HUDEP-2 (cell line): ENCODE measurements around the gene RAB35.
A peak's percentile ranks its signal among the peaks of the same experiment; 100 is the strongest.

Experiments
- DNase-seq, 76 experiments: peaks; one replicate each; lab custom pipeline; 2025; ENCODE audit not compliant: unreplicated experiment in 76 of 76; lab: John Stamatoyannopoulos, UW

The RAB35 gene

GRCh38 chr12:120116441-120116791 lies at the start of gene RAB35:
Gene RAB35 (minus strand): TSS chr12:120116753. CDS start chr12:120116650, 103 bp downstream.
- DNase-seq, result peak in 1 of 76 experiments; percentile 41

DNA sequence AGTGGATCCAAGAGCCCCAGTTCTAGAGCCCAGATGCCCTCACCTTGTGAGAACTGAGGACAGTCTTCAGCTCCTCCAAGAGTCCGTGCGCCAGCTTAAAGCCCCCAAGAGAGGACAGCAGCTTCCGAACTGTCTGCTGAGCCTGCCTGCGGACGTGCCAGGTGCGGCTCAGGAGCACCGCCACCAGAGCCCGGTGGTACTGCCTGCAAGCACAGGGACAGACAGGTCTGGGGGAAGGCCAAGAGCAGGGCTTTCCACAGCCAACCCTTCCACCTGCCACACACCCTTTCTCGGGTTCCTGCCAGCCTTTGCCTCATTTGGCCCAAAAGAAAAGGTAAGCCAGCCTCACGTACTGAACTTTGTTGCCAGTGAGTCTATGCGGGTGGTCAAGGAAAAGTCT lies 47.7 kb upstream of the RAB35 start:
- DNase-seq, result no peak

GRCh38 chr12:120162763-120163162 lies 46.2 kb upstream of the RAB35 start:
- no peak for DNase-seq

GRCh38 chr12:120161852-120162251 lies 45.3 kb upstream of the RAB35 start:
- DNase-seq, result no peak

GRCh38 chr12:120159509-120160237 lies 43.1 kb upstream of the RAB35 start:
- no peak for DNase-seq

DNA sequence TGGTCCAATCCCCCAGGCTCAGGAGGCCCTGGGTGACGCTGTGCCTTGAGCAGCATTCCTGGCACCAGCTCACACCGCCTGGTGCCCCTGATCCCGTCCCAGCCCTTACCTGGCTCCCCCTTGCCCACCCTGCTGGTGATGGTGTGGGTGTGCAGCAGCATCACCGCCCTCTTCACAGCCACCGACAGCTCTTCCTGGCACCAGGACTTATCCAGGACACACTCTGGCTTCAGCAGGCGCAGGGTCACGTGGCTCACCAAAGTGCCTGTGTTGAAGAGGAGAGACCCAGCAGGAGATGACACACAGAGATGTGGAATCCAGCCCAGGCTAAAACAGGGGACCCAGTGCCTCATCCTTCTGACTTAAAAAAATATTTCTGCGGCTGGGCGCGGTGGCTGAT lies 41.8 kb upstream of the RAB35 start:
- no peak for DNase-seq

DNA sequence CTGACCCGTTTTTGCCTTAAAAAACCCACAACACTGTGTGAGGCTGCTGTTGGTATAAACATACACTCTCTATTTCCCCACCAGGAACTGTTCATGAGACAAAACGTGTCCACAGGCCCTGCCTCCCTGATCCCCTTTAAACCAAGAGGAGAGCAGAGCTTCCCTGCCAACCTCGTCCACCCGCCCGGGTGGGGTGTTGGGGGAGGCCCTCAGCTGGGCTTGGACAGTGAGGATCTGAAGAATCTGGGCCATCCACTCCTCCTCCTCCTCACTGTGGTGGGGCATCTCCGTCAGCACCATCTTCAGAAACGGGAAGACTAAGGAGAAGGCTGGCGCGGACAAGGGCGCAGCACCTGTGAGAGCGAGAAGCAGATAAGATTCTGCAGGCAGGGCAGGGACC lies 41.1 kb upstream of the RAB35 start:
- no peak for DNase-seq

DNA sequence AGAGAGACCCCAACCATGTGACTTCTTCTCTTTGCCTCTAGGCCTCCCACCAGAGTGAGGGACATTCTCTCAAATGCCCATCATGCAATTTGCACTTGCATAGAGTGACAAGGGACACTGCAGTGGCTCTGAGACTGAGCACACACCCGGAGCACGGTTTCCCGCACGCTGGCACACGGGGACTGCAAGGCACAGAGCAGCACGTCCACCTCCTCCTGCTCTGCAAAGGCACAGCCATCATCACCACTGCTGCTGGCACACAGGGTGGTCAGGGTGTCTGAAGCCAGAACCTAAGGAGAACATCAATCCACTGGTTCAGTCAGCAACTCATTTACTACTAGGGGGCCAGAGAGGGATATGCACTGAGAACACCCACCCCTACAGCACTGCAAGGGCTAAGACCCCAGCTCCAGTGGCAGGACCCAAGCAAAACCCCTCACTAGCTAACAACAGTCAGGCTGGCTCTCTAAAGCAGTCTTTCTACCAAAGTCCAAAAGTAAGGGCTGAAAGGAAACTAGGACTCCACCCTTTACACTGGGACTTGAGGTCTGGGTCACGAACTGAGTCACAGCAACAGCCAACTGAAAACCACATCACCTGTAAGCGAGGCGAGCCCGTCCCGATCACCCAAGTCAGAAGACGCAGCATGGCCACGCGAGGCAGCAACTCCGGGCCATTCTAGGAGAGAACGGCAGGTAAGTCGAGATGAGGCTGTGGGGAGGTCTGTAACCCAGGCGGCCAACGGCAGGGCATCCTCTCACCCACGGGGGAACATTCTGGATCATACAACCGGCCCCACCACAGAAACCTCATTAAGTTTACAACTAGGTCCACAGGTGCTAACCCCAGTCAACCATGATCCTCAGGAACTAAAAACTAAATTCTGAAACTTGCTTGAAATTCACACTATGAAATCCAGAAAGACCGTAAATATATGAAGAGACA lies 40.0 kb upstream of the RAB35 start:
- DNase-seq, result no peak

- DNase-seq, result no peak
These were observed 38.5 kb upstream of the RAB35 start for GRCh38 chr12:120155072-120155471.

DNA sequence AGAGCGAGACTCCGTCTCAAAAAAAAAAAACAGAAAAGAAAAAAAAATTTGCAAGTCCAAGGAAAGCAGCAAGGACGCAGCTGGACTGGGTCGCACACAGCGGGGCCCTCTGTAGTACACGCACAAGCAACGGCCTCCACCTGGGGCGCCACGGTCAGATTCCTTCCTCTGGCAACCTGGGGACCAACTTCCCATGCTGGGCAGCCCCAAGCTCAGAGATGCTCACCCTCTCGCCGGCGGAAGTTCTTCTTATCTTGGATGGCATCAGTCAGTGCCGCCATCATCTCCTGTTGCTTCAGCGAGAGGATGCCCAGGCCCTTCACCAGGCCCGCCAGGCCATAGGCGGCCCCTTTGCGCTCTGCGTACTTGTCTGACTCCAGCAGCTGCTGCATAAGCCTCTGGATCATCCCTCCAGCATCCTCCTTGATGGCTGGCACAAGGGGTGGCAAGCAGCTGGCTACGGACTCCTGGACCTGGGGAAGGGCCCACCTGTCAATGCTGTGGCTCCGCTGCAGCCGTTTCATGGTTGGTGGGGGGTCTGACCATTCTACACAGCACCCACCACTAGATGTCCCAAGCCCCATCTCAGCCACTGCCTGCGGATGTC lies 34.5 kb upstream of the RAB35 start:
- no peak for DNase-seq

DNA sequence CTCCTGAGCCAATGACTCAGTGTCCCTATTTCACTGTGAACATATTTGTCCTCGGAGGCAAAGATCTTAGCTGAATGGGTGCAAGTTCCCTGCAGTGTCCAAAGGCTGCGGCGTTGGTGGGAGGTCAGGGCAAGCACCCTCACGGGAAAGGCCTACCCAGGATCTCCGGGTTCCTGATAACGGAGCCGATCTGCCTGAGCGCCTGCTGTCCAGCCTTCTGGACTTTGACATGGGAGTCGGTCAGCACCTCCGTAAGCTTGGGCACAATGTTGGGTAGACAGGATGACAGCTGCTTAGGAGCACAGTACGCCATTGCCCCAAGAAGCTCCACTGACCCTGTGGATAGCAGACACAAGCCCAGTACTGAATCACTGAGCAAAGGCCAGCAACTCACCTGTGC lies 31.5 kb upstream of the RAB35 start:
- no peak for DNase-seq

DNA sequence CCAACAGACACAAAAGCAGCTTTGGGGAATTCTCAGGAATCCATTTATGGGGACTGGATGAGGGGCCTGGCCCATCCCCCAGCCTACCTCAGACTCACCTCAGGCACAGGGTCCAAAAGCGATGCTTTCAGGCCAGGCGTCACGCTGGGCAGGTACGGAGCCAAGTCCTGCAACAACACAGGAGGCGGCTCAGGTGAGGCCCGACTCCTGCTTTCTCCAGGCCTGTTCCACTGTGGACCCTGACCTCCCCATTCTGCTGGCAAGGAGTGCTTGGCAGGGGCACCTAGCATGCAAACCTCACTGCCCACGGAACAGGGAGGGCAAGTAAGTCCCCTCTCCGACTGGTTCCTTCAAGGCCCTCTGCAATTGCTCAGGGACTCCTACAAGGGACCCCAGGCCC lies 28.6 kb upstream of the RAB35 start:
- DNase-seq, result no peak

DNA sequence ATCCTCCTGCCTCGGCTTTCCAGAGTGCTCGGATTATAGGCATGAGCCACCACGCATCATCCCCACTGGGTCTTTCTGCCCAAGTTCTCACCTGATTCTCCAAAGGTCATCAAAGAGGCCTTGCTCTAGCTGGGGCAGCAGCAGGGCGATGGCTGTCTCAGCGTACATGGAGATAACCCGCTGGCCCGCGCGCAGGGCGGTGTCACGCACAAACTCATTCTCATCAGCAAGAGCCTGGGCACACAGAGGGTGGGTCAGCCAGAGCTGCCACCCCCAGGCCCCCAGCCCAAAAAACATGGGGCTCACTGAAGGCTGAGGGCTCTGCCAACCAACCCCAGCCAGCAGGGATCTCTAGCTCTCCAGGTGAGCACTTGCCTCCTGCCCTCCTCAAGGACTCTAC lies 27.7 kb upstream of the RAB35 start:
- DNase-seq, result no peak

DNA sequence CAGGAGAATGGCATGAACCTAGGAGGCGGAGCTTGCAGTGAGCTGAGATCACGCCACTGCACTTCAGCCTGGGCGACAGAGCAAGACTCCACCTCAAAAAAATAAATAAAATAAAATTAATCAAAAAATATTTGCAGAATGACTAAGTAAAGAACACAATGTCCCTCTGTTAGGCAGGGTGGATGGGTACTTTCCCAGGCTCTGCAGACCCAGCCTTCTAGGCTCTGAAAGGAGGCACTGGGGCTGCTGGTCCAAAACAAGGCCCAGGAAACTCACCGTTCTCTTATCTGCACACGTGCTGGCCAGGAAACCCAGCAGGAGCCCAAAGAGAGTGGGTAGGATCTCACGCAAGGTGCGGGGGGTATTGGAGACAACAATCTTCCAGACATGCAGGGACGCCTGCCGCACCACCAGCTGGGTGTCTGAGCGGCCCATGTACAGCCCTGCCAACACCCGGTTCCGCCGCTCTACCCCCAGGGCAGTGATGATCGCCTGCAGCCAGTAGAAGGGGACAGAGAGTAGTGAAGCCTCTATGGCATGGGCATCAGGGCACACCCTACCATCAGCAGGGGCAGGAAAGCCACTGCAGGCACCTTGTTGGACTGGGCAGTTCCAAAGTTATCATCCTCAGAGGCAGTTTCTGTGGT lies 25.8 kb upstream of the RAB35 start:
- DNase-seq, result no peak

DNA sequence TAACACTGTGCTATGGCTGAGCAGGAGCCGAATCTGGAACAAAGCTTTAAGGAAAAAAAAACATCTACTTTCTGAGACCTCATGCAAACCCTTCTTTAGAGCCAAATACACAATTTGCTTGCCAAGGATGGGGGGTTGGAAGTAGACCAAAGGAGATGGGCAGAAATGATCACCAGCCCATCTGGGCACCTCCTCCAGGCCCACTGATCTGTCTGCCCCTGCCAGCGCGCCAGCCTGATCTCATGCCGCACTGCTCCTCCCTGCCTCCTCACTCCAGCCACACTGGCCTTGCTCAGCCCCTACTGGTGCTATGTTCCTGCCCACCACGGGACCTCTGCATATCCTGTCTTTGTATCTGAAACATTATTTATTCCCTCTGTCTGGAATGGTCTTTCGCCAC lies 24.8 kb upstream of the RAB35 start:
- DNase-seq, result no peak

- DNase-seq, result no peak
These were observed 24.1 kb upstream of the RAB35 start for GRCh38 chr12:120140603-120141002.

DNA sequence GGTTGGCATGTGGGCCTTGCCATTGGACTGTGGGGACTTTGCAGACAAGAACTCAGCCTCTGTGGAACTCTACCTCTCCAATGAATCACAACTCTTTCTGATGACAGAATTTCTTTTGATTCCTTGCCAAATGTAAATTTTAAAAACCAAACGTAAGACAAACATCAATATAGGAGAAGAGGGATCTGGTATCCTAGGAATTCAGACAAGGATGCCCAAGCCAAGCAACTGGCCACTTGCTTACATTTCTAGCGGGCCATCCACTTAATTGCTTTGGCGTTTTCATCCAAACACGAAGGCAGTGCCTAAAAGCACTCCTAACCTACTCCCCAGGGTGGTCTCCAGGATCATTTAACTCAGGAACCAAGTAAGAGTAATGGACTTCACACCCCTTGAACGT lies 23.4 kb upstream of the RAB35 start:
- DNase-seq, result no peak

GRCh38 chr12:120138366-120138765 lies 21.8 kb upstream of the RAB35 start:
- DNase-seq, result no peak

DNA sequence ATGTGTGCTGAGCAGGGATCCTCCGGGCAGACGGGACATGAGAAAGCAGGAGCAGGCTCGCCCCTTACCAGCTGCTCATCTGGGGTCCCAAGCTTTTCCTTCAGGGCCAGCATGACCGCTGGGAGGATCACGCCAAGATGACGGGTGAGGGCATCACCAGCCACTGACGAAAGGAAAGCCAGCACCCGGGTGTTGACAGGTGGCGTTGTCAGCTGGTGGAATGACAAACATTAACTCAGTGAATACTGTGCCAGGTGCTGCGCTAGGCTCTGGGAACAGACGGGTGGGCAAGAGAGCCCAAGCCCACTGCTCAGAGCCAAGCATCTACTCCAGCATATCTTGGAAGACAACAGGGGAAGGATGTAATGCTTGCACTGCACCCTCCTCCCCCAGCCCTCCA lies 21.3 kb upstream of the RAB35 start:
- DNase-seq, result no peak

GRCh38 chr12:120136093-120136770 lies 19.7 kb upstream of the RAB35 start:
- no peak for DNase-seq
